ENCODE results near the gene RPL22L1.
A peak's percentile ranks its signal among the peaks of the same experiment; 100 is the strongest.
"Not testable (repeated sequence)": the region's sequence is repeated elsewhere in the genome, so short reads cannot be mapped to it uniquely, and the experiment has no call there.

The RPL22L1 gene

GRCh38 chr3:170877311-170877710, 7.3 kb upstream of the RPL22L1 start:
- not testable (repeated sequence) for DNase-seq

GRCh38 chr3:170876537-170876936, 6.5 kb upstream of the RPL22L1 start:
- no peak for DNase-seq

- DNase-seq: no peak
Observed at GRCh38 chr3:170869239-170869590, 780 bp downstream of the RPL22L1 start.

GRCh38 chr3:170868577-170869238, 1.3 kb downstream of the RPL22L1 start:
- no peak for DNase-seq

GRCh38 chr3:170867143-170867937, 2.7 kb downstream of the RPL22L1 start:
- DNase-seq: no peak

- no peak for DNase-seq
Observed at GRCh38 chr3:170866499-170866898, 3.5 kb downstream of the RPL22L1 start.

GRCh38 chr3:170865209-170866094, 4.5 kb downstream of the RPL22L1 start:
- DNase-seq: no peak

GRCh38 chr3:170864525-170865208, 5.3 kb downstream of the RPL22L1 start:
- DNase-seq: no peak

- DNase-seq: no peak
Observed at GRCh38 chr3:170863816-170864215, 6.2 kb downstream of the RPL22L1 start.

GRCh38 chr3:170862618-170863374, 7.2 kb downstream of the RPL22L1 start:
- DNase-seq: no peak

- DNase-seq: no peak
Observed at GRCh38 chr3:170858599-170858998, 11.4 kb downstream of the RPL22L1 start.

- DNase-seq: no peak
Observed at GRCh38 chr3:170852324-170852723, 17.7 kb downstream of the RPL22L1 start.

- peak in 1 of 2 experiments; percentile 13 for DNase-seq
Observed at GRCh38 chr3:170848292-170848917, 21.6 kb downstream of the RPL22L1 start.

GRCh38 chr3:170844377-170844776, 25.6 kb downstream of the RPL22L1 start:
- DNase-seq: no peak

- no peak for DNase-seq
Observed at GRCh38 chr3:170840291-170840859, 29.6 kb downstream of the RPL22L1 start.

GRCh38 chr3:170839518-170840100, 30.4 kb downstream of the RPL22L1 start:
- no peak for DNase-seq

- DNase-seq: no peak
Observed at GRCh38 chr3:170836491-170836890, 33.5 kb downstream of the RPL22L1 start.

GRCh38 chr3:170835336-170835735, 34.7 kb downstream of the RPL22L1 start:
- no peak for DNase-seq

- no peak for DNase-seq
Observed at GRCh38 chr3:170830580-170830979, 39.4 kb downstream of the RPL22L1 start.

GRCh38 chr3:170829546-170830272, 40.3 kb downstream of the RPL22L1 start:
- DNase-seq: no peak

Data from NCI-H526 (cell line).